Lower leg skin (tissue), 3 donors: ENCODE data around the gene HS6ST2.

Experiments used
- POLR2A ChIP-seq, 2 donors: fragments of 450-650 bp; IDR thresholded peaks; one replicate each; pipeline ENCODE4 v1.6.1; 2016 to 2017; ENCODE audit warnings: antibody characterized with exemption in 2 of 2, mild to moderate bottlenecking in 1 of 2, moderate library complexity in 1 of 2
- TF ChIP-seq, protein P1 (sequence below), 3 donors: fragments of 450-650 bp; IDR thresholded peaks; one replicate each; pipeline ENCODE4 v1.5.1; 2016; ENCODE audit warnings: antibody characterized with exemption in 3 of 3, mild to moderate bottlenecking in 3 of 3, moderate library complexity in 2 of 3

- TF ChIP-seq, protein P1, sequence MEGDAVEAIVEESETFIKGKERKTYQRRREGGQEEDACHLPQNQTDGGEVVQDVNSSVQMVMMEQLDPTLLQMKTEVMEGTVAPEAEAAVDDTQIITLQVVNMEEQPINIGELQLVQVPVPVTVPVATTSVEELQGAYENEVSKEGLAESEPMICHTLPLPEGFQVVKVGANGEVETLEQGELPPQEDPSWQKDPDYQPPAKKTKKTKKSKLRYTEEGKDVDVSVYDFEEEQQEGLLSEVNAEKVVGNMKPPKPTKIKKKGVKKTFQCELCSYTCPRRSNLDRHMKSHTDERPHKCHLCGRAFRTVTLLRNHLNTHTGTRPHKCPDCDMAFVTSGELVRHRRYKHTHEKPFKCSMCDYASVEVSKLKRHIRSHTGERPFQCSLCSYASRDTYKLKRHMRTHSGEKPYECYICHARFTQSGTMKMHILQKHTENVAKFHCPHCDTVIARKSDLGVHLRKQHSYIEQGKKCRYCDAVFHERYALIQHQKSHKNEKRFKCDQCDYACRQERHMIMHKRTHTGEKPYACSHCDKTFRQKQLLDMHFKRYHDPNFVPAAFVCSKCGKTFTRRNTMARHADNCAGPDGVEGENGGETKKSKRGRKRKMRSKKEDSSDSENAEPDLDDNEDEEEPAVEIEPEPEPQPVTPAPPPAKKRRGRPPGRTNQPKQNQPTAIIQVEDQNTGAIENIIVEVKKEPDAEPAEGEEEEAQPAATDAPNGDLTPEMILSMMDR (IDR thresholded peaks at IDR 0.05), result no peak
- TF ChIP-seq POLR2A (IDR thresholded peaks at IDR 0.05), result no peak
These were observed 122.0 kb downstream of the HS6ST2 start for GRCh38 chrX:132836471-132836870.
